HepG2 (cell line): ENCODE results near the gene STIP1. TPM values are rescaled to one million over a fixed set of nuclear protein-coding genes. Genes with fewer than 3 reads are reported as not detected.

ENCODE experiments used
- HNRNPL ChIP-seq: fragments of 200-400 bp; formaldehyde crosslinking; IDR thresholded peaks from 2 replicates; pipeline ENCODE4 v1.6.1; 2017; ENCODE audit warnings: mild to moderate bottlenecking, low read depth, low read length
- ISL2 ChIP-seq: sonication (generic); formaldehyde crosslinking; IDR thresholded peaks from 2 replicates; pipeline ENCODE4 v1.5.0; 2020; ENCODE audit warnings: missing genetic modification reagents
- JUN ChIP-seq: sonication (generic); formaldehyde crosslinking; IDR thresholded peaks from 2 replicates; pipeline ENCODE4 v1.4.0; 2020; ENCODE audit warnings: mild to moderate bottlenecking, missing genetic modification reagents
- MYNN ChIP-seq: sonication (generic); formaldehyde crosslinking; IDR thresholded peaks from 2 replicates; pipeline ENCODE4 v1.4.0; 2020; ENCODE audit warnings: mild to moderate bottlenecking, low read depth, missing genetic modification reagents
- NBN ChIP-seq: fragments of 450-650 bp; conservative IDR thresholded peaks from 2 replicates; pipeline ENCODE4 v1.6.1; 2017
- NONO ChIP-seq, 2 experiments: fragments of 450-650 bp in 1 of 2; sonication (generic) in 1 of 2; formaldehyde crosslinking in 1 of 2; IDR thresholded peaks in 1 of 2; conservative IDR thresholded peaks in 1 of 2; 2 replicates each; pipeline versions ENCODE4 v1.6.1 to v1.8.0; 2017 to 2022; ENCODE audit warnings: mild to moderate bottlenecking in 1 of 2, missing genetic modification reagents in 1 of 2, moderate library complexity in 1 of 2
- NR2F6 ChIP-seq, 2 experiments: IDR thresholded peaks; 2 replicates each; pipeline ENCODE4 v1.6.1; 2016; ENCODE audit warnings: antibody characterized with exemption in 1 of 2, mild to moderate bottlenecking in 1 of 2
- PAF1 ChIP-seq: IDR thresholded peaks from 2 replicates; pipeline ENCODE4 v1.6.1; 2016; ENCODE audit warnings: missing genetic modification reagents, missing compliant biosample characterization
- RARA ChIP-seq: IDR thresholded peaks from 2 replicates; pipeline ENCODE4 v1.6.1; 2016; ENCODE audit warnings: missing genetic modification reagents, missing compliant biosample characterization
- RXRB ChIP-seq: IDR thresholded peaks from 2 replicates; pipeline ENCODE4 v1.6.1; 2016; ENCODE audit warnings: borderline replicate concordance, missing genetic modification reagents, missing compliant biosample characterization
- SPEN ChIP-seq: sonication (generic); formaldehyde crosslinking; IDR thresholded peaks from 2 replicates; pipeline ENCODE4 v1.5.1; 2020; ENCODE audit warnings: low read depth, mild to moderate bottlenecking, missing genetic modification reagents
- STAG1 ChIP-seq: sonication (generic); formaldehyde crosslinking; IDR thresholded peaks from 2 replicates; pipeline ENCODE4 v1.4.0; 2020; ENCODE audit warnings: missing genetic modification reagents
- ZNF10 ChIP-seq: sonication (generic); formaldehyde crosslinking; IDR thresholded peaks from 2 replicates; pipeline ENCODE4 v1.4.0; 2020; ENCODE audit warnings: mild to moderate bottlenecking, low read depth, missing genetic modification reagents, borderline replicate concordance
- ZNF7 ChIP-seq: IDR thresholded peaks from 2 replicates; pipeline ENCODE4 v1.6.1; 2016; ENCODE audit warnings: missing biosample characterization, missing genetic modification reagents
- ZNF749 ChIP-seq: sonication (generic); formaldehyde crosslinking; IDR thresholded peaks from 2 replicates; pipeline ENCODE4 v1.8.0; 2022; ENCODE audit warnings: mild to moderate bottlenecking, missing genetic modification reagents, moderate library complexity, borderline replicate concordance
- polyA plus RNA-seq, 8 experiments: library from polyadenylated mRNA; depleted of rRNA in 3 of 8; stranded (reverse) in 7 of 8; unstranded in 1 of 8; fragments of >200 nt; fragmentation: Illumina TruSeq in 4 of 8; extraction: Trizol in 4 of 8; gene quantifications; 2 replicates each; pipeline versions ENCODE4 v1.2.1 to v1.2.3, GENCODE V29; 2011 to 2016; ENCODE audit warnings: low read depth in 4 of 8, missing spikeins in 1 of 8, mixed read lengths in 1 of 8; ENCODE audit not compliant: insufficient read depth in 1 of 8
- total RNA-seq, 5 experiments: library from RNA; depleted of rRNA; stranded (reverse); fragments of >200 nt; fragmentation: Illumina TruSeq; extraction: Trizol; gene quantifications; 2 replicates each; pipeline ENCODE4 v1.2.3, GENCODE V29; 2016; ENCODE audit warnings: low read depth in 1 of 5
- TF ChIP-seq, protein P1 (sequence below): sonication (generic); formaldehyde crosslinking; IDR thresholded peaks from 2 replicates; pipeline ENCODE4 v1.4.0; 2020; ENCODE audit warnings: mild to moderate bottlenecking, missing genetic modification reagents
- TF ChIP-seq, protein P2 (sequence below): sonication (generic); formaldehyde crosslinking; conservative IDR thresholded peaks from 2 replicates; pipeline ENCODE4 v1.4.0; 2020; ENCODE audit warnings: missing genetic modification reagents
- TF ChIP-seq, protein P3 (sequence below): conservative IDR thresholded peaks from 2 replicates; pipeline ENCODE4 v1.6.1; 2018; ENCODE audit warnings: missing genetic modification reagents
- TF ChIP-seq, protein P4 (sequence below): sonication (generic); formaldehyde crosslinking; IDR thresholded peaks from 2 replicates; pipeline ENCODE4 v1.8.0; 2022; ENCODE audit warnings: mild to moderate bottlenecking, missing genetic modification reagents, borderline replicate concordance
- TF ChIP-seq, protein P5 (sequence below): IDR thresholded peaks from 2 replicates; pipeline ENCODE4 v1.6.1; 2016; ENCODE audit warnings: low read depth

STIP1 gene
- total and polyA plus RNA-seq, 2 of the 13 experiments (the other 11 are each of a cell fraction or from before 2014, with no cell fraction given): 81.1 to 217 TPM

DNA sequence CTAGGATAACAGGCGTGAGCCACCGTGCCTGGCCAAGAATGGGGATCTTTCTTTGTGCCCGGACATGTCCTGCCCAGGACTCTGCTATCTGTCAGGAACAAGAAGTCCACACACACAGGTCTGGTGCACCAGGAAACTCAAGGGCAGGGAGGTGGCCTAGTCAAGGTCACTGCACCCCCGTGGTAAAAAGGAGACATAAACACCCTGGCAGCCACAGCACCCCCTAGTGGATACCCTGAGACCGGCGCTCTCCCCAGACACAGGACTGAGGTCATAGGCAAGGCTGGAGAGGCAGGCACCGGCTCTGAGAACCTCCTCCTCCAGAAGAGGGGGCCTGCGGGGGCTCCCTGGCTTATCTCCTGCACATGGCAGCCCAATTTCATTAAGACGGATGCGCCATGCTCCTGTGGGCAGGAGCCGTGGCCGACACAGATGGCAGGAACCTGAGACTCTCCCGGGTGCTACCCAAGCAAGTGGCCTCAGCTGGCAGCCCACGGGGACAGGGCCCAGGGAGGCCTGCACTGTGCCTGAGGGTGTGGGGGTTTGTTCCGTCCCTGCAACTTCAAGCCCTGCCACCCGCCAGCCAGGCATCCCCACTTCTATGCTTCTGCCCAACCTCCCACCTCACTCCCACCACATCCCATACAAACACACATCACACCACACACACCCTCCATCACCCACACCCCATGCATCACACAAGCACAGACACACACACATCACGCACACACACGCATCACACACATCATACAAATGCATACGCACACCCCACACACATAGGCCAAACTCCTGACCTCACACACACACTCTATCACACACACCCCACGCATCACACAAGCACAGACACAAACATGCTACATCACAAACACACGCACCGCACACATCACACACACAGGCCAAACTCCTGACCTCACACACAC is 39.7 kb upstream of the STIP1 start (continued):
- TF ChIP-seq, protein P1, sequence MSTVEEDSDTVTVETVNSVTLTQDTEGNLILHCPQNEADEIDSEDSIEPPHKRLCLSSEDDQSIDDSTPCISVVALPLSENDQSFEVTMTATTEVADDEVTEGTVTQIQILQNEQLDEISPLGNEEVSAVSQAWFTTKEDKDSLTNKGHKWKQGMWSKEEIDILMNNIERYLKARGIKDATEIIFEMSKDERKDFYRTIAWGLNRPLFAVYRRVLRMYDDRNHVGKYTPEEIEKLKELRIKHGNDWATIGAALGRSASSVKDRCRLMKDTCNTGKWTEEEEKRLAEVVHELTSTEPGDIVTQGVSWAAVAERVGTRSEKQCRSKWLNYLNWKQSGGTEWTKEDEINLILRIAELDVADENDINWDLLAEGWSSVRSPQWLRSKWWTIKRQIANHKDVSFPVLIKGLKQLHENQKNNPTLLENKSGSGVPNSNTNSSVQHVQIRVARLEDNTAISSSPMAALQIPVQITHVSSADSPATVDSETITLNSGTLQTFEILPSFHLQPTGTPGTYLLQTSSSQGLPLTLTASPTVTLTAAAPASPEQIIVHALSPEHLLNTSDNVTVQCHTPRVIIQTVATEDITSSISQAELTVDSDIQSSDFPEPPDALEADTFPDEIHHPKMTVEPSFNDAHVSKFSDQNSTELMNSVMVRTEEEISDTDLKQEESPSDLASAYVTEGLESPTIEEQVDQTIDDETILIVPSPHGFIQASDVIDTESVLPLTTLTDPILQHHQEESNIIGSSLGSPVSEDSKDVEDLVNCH (CRISPR knock-in tag): no peak
- peak; percentile 64; the same call in 1 of the 2 replicates for TF ChIP-seq NBN
- TF ChIP-seq JUN (CRISPR knock-in tag): no peak
- TF ChIP-seq, protein P2, sequence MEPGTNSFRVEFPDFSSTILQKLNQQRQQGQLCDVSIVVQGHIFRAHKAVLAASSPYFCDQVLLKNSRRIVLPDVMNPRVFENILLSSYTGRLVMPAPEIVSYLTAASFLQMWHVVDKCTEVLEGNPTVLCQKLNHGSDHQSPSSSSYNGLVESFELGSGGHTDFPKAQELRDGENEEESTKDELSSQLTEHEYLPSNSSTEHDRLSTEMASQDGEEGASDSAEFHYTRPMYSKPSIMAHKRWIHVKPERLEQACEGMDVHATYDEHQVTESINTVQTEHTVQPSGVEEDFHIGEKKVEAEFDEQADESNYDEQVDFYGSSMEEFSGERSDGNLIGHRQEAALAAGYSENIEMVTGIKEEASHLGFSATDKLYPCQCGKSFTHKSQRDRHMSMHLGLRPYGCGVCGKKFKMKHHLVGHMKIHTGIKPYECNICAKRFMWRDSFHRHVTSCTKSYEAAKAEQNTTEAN (CRISPR knock-in tag): 0 out of 2 replicates have a peak, but pooled peaks have one; percentile 13
- 0 out of 2 replicates have a peak, but pooled peaks have one; percentile 93 for TF ChIP-seq NONO (IDR thresholded peaks at IDR 0.05)
- 0 out of 2 replicates have a peak, but pooled peaks have one; percentile 27 for TF ChIP-seq NONO (CRISPR knock-in tag; conservative IDR thresholded peaks at IDR 0.05)
- 0 out of 2 replicates have a peak, but pooled peaks have one; percentile 16 for TF ChIP-seq RARA (CRISPR knock-in tag)
- TF ChIP-seq MYNN: no peak
- 0 out of 2 replicates have a peak, but pooled peaks have one; percentile 35 for TF ChIP-seq HNRNPL
- 0 out of 2 replicates have a peak, but pooled peaks have one; percentile 15 for TF ChIP-seq RXRB (CRISPR knock-in tag)
- no peak for TF ChIP-seq ZNF10 (CRISPR knock-in tag)
- 0 out of 2 replicates have a peak, but pooled peaks have one; percentile 15 for TF ChIP-seq ISL2 (CRISPR knock-in tag)
- no peak for TF ChIP-seq SPEN (CRISPR knock-in tag)
- TF ChIP-seq PAF1 (CRISPR knock-in tag): no peak
- TF ChIP-seq, protein P3, sequence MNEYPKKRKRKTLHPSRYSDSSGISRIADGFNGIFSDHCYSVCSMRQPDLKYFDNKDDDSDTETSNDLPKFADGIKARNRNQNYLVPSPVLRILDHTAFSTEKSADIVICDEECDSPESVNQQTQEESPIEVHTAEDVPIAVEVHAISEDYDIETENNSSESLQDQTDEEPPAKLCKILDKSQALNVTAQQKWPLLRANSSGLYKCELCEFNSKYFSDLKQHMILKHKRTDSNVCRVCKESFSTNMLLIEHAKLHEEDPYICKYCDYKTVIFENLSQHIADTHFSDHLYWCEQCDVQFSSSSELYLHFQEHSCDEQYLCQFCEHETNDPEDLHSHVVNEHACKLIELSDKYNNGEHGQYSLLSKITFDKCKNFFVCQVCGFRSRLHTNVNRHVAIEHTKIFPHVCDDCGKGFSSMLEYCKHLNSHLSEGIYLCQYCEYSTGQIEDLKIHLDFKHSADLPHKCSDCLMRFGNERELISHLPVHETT (CRISPR knock-in tag): no peak
- TF ChIP-seq, protein P4, sequence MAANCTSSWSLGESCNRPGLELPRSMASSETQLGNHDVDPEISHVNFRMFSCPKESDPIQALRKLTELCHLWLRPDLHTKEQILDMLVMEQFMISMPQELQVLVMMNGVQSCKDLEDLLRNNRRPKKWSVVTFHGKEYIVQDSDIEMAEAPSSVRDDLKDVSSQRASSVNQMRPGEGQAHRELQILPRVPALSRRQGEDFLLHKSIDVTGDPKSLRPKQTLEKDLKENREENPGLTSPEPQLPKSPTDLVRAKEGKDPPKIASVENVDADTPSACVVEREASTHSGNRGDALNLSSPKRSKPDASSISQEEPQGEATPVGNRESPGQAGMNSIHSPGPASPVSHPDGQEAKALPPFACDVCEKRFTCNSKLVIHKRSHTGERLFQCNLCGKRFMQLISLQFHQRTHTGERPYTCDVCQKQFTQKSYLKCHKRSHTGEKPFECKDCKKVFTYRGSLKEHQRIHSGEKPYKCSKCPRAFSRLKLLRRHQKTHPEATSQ (CRISPR knock-in tag): no peak
- TF ChIP-seq STAG1 (CRISPR knock-in tag): peak; percentile 66
- TF ChIP-seq, protein P5, sequence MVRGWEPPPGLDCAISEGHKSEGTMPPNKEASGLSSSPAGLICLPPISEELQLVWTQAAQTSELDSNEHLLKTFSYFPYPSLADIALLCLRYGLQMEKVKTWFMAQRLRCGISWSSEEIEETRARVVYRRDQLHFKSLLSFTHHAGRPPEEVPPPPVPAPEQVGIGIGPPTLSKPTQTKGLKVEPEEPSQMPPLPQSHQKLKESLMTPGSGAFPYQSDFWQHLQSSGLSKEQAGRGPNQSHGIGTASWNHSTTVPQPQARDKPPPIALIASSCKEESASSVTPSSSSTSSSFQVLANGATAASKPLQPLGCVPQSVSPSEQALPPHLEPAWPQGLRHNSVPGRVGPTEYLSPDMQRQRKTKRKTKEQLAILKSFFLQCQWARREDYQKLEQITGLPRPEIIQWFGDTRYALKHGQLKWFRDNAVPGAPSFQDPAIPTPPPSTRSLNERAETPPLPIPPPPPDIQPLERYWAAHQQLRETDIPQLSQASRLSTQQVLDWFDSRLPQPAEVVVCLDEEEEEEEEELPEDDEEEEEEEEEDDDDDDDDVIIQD: no peak
- TF ChIP-seq ZNF7 (CRISPR knock-in tag): no peak
- TF ChIP-seq NR2F6 (IDR thresholded peaks at IDR 0.05): peak; percentile 37; the same call in 1 of the 2 replicates
- 0 out of 2 replicates have a peak, but pooled peaks have one; percentile 15 for TF ChIP-seq NR2F6 (CRISPR knock-in tag; IDR thresholded peaks at IDR 0.05)
- TF ChIP-seq ZNF749 (CRISPR knock-in tag): no peak
